Stimulated activated CD4-positive, alpha-beta T cell treated with anti-CD3 and anti-CD28 coated beads, Interleukin-2, amount 100 ng/mL, for 4 hours (primary cell): Measurements from ENCODE around the gene STAT3.
"Not testable (repeated sequence)": the region's sequence is repeated elsewhere in the genome, so short reads cannot be mapped to it uniquely, and the experiment has no call there.

ENCODE experiments used
- DNase-seq: peaks from one replicate; pipeline ENCODE4 v3.0.0-alpha.2; 2020; ENCODE audit warnings: low read depth

The STAT3 gene

DNA sequence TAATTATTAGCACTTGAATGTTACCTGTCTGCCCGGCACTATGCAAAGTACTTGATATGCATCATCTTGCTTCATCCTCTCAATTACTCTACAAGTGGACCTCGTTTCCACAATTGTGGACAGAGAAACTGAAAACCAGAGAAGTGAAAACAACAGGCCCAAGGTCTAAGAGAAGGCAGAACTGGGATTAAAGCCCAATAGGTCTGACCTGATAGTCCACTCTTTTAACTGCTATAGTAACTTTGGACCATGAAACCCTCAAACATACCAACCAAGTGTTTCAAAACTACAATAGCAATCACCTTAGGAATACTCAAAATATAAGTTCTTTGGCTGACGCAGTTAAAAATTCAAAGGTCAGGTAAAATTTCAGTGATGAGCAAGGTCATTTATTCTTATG is 7.3 kb downstream of the STAT3 start:
- DNase-seq = no peak

DNA sequence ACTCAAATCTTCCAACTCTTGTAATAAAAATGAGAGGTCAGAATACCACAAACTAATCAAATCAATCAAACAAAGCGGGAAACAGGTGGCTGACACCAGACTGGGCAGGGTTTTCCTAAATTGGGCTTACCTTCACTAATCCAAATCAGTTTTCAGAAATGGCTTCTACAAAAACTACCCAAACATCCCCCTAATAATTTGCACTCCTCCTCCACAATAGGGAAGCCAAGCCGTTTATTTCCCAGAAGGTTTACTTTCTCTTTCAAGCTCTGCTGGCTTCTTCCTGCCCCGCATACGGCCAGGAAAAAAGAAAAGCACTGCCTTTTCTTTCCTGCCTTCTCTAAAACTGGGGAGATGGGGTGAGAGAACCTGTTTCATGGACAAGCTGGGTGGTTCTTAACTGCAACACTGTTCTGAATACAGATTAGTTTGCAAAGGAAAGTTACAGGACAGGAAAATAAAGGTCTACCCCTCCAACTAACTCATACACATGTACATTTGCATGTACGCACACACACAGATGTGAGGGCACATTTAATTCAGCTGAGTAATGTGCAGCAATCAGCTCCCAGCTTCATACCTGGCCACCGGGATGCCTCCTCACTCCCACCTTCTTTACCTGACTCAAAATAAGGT is 9.2 kb downstream of the STAT3 start:
- no peak for DNase-seq

DNA sequence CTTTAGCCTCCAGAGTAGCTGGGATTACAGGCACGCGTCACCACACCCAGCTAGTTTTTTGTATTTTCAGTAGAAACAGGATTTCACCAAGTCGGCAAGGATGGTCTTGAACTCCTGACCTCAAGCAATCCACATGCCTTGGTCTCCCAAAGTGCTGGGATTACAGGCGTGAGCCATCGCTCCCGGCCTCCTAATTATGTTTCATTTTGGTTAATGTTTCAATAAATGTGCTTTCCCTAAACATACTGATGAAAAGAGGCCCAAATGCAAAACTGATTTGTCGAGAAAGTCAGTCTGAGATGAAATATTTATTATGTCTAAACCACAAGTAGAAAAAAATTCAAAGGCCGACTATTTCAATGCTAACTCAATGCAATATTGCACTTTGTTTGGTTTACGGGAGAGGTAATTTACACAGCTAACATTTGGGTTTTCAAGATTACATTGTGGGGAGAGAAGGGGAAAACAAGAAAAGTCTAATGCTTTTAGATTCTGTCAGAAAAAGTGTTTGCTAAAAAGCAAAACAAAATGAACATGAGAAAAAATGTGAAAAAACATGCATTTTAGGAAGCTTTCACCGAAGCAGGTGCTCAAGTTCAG is 9.8 kb downstream of the STAT3 start:
- DNase-seq = no peak

DNA sequence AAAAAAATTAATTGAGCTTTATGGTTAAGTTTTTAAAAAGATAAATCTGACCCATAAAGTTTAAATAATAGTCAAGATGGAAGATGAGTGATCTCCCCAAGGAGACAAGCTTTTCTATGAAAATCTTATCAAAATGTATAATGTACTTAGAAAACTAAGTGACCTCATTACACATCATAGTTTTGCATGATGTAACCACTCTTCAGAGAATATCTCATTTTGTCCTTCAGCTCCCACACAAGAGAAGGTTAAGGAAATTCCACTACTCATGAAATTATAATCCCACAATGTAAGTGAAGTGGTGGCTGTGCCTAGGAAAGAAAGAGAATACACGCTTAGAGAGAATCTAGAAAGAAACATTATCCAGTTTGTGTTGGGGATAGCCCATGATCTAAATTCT is 14.3 kb downstream of the STAT3 start:
- no peak for DNase-seq

GRCh38 chr17:42372142-42372541 is 16.1 kb downstream of the STAT3 start:
- DNase-seq = no peak

- not testable (repeated sequence) for DNase-seq
These were observed 19.3 kb downstream of the STAT3 start for GRCh38 chr17:42368797-42369561.

DNA sequence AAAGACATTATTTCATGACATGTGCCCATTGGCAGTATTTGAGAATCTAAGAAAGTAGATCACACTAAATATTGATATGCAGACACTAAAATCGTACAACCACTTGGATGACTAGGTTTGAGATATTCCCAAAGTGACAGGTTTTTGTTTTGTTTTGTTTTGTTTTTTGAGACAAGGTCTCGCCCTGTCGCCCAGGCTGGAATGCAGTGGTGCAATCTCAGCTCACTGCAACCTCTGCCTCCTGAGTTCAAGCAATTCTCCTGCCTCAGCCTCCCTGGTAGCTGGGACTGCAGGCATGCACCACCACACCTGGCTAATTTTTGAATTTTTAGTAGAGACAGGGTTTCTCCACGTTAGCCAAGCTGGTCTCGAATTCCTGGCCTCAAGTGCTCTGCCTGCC is 19.9 kb downstream of the STAT3 start:
- not testable (repeated sequence) for DNase-seq

- not testable (repeated sequence) for DNase-seq
These were observed 21.8 kb downstream of the STAT3 start for GRCh38 chr17:42366176-42367023.

DNA sequence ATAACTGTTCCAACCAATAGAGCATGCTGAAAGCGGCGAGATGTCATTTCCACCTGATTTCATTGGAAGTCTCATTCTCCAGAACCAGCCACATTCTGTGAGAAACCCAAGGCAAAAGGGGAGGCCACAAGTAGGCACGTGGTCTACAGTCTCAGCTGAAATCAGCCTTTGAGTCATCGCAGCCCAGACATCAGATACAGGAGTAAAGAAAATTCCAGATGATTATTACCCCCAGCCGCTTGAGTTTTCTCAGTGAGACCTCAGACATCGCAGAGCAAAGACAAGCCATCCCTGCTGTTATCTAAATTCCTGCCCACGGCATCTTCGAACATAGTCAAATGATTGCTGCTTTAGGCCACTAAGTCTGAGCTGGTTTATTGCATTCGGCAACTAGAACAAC is 23.1 kb downstream of the STAT3 start:
- peak; percentile 5 for DNase-seq

GRCh38 chr17:42363767-42364585 is 24.3 kb downstream of the STAT3 start:
- peak; percentile 12 for DNase-seq

DNA sequence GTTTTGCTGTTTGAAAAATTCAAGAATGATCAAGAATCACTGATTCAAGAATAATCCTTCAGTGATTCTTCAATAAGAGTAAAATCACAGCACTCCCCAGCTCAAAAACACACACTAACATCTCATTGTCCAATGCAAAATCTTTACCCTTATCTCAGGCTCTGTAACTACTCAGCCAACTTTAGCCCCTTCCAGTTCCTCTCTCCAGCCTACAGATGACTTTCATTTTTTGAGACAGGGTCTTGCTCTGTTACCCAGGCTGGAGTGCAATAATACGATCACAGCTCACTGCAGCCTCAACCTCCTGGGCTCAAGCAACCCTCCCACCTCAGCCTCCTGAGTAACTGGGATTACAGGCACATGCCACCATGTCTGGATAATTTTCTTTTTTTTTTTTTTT is 25.0 kb downstream of the STAT3 start:
- no peak for DNase-seq

DNA sequence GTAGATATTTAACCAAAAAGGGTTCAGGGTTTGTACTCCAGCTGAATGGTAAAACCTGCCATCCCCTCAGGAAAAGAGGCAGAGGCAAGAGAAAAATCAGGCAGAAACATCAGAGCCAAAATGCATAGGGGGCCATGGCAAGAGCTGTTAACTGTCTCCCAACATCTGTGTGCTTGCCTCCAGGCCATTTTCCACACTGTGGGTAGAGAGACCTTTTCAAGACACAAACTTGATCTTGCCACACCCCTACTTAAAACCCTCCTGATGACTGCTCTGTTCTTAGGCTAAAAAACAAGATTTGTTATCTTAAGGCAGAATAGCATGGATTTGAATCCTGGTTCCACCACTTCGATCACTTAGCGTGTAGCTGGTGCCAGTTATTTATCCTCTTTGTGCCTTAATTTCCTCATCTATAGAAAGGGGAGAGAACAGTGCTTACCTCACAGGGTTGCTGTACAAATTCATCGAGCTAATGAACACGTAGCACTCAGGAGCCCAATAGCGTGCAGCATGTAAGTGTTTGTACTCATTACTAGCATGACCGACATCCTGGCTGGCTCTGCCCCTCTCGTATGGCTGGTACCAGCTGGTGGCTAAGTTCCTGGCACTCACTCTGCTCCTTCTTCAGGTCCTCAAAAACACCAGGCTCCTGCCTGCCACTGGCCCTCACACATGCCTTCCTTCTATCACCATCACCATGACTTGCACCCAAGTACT is 25.8 kb downstream of the STAT3 start:
- no peak for DNase-seq

DNA sequence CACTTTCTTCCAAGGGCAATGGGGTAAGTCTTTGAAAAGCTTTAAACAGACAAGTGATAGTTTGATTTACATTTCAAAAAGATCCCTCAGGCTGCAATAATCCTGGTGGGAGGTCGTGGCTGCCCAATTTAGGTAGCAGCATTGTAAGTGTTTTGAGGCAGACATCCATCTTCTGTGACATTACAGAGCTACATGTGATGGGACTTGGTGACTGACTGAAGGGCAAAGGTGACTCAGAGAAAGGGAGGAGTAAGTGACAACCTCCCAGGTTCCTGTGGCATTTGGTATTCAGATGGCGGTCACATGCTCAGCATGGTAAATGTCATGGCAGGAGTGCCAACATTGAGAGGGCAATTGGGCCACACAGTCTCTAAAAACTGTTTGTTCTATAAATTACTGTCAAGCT is 26.5 kb downstream of the STAT3 start:
- peak; percentile 47 for DNase-seq

- DNase-seq = not testable (repeated sequence)
These were observed 27.9 kb downstream of the STAT3 start for GRCh38 chr17:42360388-42360787.

- no peak for DNase-seq
These were observed 29.1 kb downstream of the STAT3 start for GRCh38 chr17:42359133-42359532.

DNA sequence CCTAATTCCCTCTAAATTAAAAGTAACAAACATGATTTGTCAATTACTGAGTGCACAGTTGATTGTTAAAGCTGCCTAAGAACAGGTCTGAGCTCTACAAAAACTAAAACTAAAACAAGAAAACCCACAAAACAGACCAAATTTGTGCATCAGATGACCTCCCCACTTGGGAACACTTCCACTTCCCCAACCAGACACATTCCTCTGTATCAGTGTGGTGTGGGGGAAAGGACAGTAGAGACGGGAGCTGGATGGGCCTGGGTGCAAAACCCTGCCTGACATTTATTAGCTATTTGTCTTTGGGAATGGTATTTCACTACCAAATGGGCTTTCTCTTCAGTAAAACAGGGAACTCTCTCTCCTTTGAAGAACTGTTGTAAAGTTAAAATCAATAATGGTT is 29.8 kb downstream of the STAT3 start:
- no peak for DNase-seq

DNA sequence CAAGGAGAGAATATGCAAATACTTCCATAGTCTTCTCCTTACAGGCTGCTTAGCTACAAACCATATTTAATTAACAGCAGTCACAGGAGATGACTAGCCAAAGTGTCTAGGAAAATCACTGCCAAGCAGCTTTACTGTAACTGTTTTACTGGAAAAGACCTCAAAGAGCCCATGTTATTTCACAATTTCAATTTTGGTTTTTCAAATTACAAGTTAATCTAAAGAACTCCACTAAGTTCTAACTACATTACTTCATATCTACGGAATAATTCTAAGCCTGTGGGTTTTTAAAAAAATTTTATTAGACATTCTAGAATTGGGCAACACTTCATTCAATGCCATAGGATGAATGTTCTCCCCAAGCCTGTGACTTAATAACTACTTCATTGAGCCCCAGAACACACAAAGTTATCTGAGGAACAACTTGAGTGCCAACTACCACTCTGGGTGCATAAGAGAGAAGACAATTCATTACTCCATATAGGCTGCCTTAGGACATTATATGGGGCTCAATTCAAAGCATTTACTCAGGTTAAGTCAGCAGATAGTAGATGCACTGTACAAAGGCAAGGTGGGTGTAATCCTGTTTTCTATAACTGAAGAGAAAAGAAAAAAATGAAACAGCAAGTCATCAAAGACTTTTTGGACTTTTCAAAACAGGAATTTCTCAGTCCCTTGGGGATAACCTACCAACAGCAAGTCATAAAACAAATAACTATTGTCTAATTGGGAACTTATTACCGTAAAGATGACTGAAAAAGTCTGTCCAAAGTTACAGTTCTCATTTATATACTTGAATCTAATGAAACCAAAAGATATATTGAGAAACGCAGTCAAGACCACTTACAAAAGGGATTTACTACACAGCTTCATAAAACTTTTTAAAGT is 33.0 kb downstream of the STAT3 start:
- DNase-seq = no peak

DNA sequence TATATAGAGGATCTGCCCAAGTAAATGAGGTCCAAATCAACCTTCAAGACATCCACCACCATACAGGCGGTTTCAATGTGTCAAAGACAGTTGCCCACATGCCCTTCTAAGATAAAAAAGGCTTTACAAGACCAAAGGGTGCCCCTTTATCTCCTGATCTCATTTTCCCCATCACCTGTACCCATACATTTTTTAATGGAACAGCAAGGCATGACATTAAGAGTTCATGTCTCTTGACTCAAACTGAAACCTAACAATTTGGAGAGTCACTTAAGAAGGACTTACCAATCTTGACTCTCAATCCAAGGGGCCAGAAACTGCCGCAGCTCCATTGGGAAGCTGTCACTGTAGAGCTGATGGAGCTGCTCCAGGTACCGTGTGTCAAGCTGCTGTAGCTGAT is 40.1 kb downstream of the STAT3 start:
- DNase-seq = no peak

DNA sequence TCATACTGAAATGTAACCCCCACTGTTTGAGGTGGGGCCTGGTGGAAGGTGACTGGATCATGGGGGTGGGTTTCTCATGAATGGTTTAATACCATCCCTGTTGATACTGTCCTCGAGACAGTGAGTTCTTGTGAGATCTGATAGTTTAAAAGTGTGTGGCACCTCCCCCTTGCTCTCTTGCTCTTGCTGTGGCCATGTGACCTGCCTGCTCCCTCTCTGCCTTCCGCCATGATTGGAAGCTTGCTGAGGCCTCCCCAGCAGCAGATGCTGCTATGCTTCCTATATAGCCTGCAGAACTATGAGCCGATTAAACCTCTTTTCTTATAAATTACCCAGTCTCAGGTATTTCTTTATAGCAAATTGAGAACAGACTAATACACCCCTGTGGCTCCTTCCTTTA is 40.6 kb downstream of the STAT3 start:
- DNase-seq = no peak

DNA sequence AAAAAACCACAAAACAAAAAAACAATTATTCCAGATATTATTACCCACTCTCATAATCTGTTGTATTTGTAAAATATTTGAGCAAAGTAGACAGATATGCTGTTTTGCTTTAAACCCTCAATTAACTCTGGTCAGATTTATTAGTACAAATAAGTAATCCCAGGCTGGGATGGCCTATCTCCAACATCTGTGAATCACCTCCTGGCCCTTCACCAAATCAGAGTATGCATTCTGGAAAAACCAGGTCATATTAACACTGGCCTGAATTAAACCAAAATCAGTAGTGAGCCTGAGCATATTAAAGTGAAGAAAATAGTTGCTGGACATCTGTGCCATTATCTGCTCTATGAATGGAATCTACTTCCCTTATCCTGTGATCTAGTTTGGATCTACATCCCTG is 41.0 kb downstream of the STAT3 start:
- no peak for DNase-seq
